Endothelial cell (in vitro differentiated cells): ENCODE results near the gene SLC22A12. TPM values are rescaled to one million over a fixed set of nuclear protein-coding genes. Genes with fewer than 3 reads are reported as not detected.

Experiments used
- DNase-seq: peaks from one replicate; pipeline ENCODE4 v3.0.0; 2021; ENCODE audit warnings: low spot score
- H3K27ac Mint-ChIP-seq: one replicate; pipeline ENCODE4 v1.8.0; 2021; ENCODE audit warnings: mixed read lengths, inconsistent platforms; ENCODE audit not compliant: unreplicated experiment
- H3K27me3 Mint-ChIP-seq: one replicate; pipeline ENCODE4 v1.8.0; 2021; ENCODE audit warnings: mild to moderate bottlenecking, moderate library complexity, mixed read lengths, inconsistent platforms; ENCODE audit not compliant: unreplicated experiment
- H3K36me3 Mint-ChIP-seq: one replicate; pipeline ENCODE4 v1.8.0; 2021; ENCODE audit warnings: mild to moderate bottlenecking, low read depth, mixed read lengths, inconsistent platforms; ENCODE audit not compliant: unreplicated experiment
- H3K4me1 Mint-ChIP-seq: one replicate; pipeline ENCODE4 v1.8.0; 2021; ENCODE audit warnings: mild to moderate bottlenecking, mixed read lengths, inconsistent platforms; ENCODE audit not compliant: unreplicated experiment
- H3K4me3 Mint-ChIP-seq: one replicate; pipeline ENCODE4 v1.8.0; 2021; ENCODE audit warnings: mild to moderate bottlenecking, mixed read lengths, inconsistent platforms; ENCODE audit not compliant: unreplicated experiment
- H3K9me3 Mint-ChIP-seq: one replicate; pipeline ENCODE4 v1.8.0; 2021; ENCODE audit warnings: mixed read lengths, inconsistent platforms; ENCODE audit not compliant: unreplicated experiment
- CTCF ChIP-seq: fragments of 200-600 bp; sonication (generic); IDR thresholded peaks from one replicate; pipeline ENCODE4 v1.5.0; 2021; ENCODE audit warnings: antibody characterized with exemption; ENCODE audit not compliant: unreplicated experiment
- total RNA-seq: library from RNA; stranded (reverse); fragmentation: NEBNext Ultra II Directional; extraction: Animal tissue kit (Norgen Biotek cat#: 25700); gene quantifications from one replicate; pipeline ENCODE4 v1.2.1, GENCODE V29; 2021; ENCODE audit not compliant: unreplicated experiment

Gene SLC22A12
- total RNA-seq, 1 donor from 2014 or later: not detected

GRCh38 chr11:64577202-64577601 is 13.8 kb upstream of the SLC22A12 start:
- no peaks in the 10 kb centered on the region for H3K4me1 Mint-ChIP-seq
- no peak for DNase-seq
- no peak overlapping the region for H3K4me3 Mint-ChIP-seq
- H3K27ac Mint-ChIP-seq: no peak overlapping the region
- TF ChIP-seq CTCF: no peak
- peaks cover 1% of the 10 kb centered on the region for H3K27me3 Mint-ChIP-seq
- H3K36me3 Mint-ChIP-seq: no peaks in the 10 kb centered on the region
- H3K9me3 Mint-ChIP-seq: no peaks in the 10 kb centered on the region

GRCh38 chr11:64580412-64580811 is 10.6 kb upstream of the SLC22A12 start:
- H3K27me3 Mint-ChIP-seq: peaks cover 3% of the 10 kb centered on the region
- no peak overlapping the region for H3K27ac Mint-ChIP-seq
- H3K36me3 Mint-ChIP-seq: no peaks in the 10 kb centered on the region
- H3K4me1 Mint-ChIP-seq: no peaks in the 10 kb centered on the region
- TF ChIP-seq CTCF: no peak
- DNase-seq: no peak
- no peak overlapping the region for H3K4me3 Mint-ChIP-seq
- no peaks in the 10 kb centered on the region for H3K9me3 Mint-ChIP-seq

GRCh38 chr11:64581057-64581523 is 9.9 kb upstream of the SLC22A12 start:
- Mint-ChIP-seq H3K27me3 (peaks cover 3% of the 10 kb centered on the region), H3K36me3 (no peaks in the 10 kb centered on the region), H3K27ac (no peak overlapping the region), H3K4me1 (no peaks in the 10 kb centered on the region), H3K4me3 (no peak overlapping the region), H3K9me3 (no peaks in the 10 kb centered on the region)
- DNase-seq: no peak
- no peak for TF ChIP-seq CTCF

GRCh38 chr11:64582885-64583284 is 8.1 kb upstream of the SLC22A12 start:
- no peak for TF ChIP-seq CTCF

GRCh38 chr11:64583296-64584262 is 7.4 kb upstream of the SLC22A12 start:
- Mint-ChIP-seq H3K27me3 (peaks cover 3% of the 10 kb centered on the region), H3K4me3 (no peak overlapping the region), H3K36me3 (no peaks in the 10 kb centered on the region), H3K4me1 (no peaks in the 10 kb centered on the region), H3K9me3 (no peaks in the 10 kb centered on the region), H3K27ac (no peak overlapping the region)
- DNase-seq: no peak
- no peak for TF ChIP-seq CTCF

More at GRCh38 chr11:64582885-64583284, 8.1 kb upstream of the SLC22A12 start:
- no peak for DNase-seq
- H3K4me3 Mint-ChIP-seq: no peak overlapping the region
- no peaks in the 10 kb centered on the region for H3K36me3 Mint-ChIP-seq
- no peaks in the 10 kb centered on the region for H3K4me1 Mint-ChIP-seq
- H3K9me3 Mint-ChIP-seq: no peaks in the 10 kb centered on the region
- peaks cover 3% of the 10 kb centered on the region for H3K27me3 Mint-ChIP-seq
- no peak overlapping the region for H3K27ac Mint-ChIP-seq
